Measurements from ENCODE around the gene RTL10.

DNA sequence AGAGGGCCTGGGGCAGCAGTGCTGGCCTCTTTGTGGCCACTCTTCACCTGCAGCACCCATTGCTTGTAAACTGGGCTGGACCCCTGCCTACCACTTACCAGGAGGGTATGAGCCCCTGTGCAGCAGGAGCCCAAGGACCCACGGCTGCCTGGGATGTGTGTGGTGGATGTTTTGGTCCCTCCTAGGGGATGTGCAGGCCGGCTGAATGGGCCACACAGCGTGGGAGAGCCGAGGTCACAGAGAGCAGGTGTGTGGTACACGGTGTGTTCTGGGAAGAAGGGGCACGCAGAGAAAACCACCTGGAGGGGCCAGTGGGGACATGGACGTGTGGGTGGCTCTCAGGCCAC is 19.3 kb upstream of the RTL10 start:
- TF ChIP-seq CTCF (conservative IDR thresholded peaks at IDR 0.05), result no peak
- TF ChIP-seq ZFX (IDR thresholded peaks at IDR 0.05), result no peak
